HG03159 (cell line): Measurements from ENCODE around the gene TELO2.

Experiments
- ATAC-seq: cut with Tn5 transposase; IDR thresholded peaks from one replicate; pipeline ENCODE4 v1.9.1; 2021; ENCODE audit warnings: mild to moderate bottlenecking, moderate library complexity; ENCODE audit not compliant: unreplicated experiment

TELO2 gene

GRCh38 chr16:1511662-1512569 is 18.8 kb downstream of the TELO2 start:
- ATAC-seq, result no peak

GRCh38 chr16:1512774-1513173 is 19.6 kb downstream of the TELO2 start:
- ATAC-seq, result no peak

- ATAC-seq, result no peak
Measured at GRCh38 chr16:1514507-1514906, 21.3 kb downstream of the TELO2 start.

GRCh38 chr16:1518626-1519135 is 25.5 kb downstream of the TELO2 start:
- ATAC-seq, result no peak

- ATAC-seq, result no peak
Measured at GRCh38 chr16:1519831-1520230, 26.7 kb downstream of the TELO2 start.

GRCh38 chr16:1520461-1520860 is 27.3 kb downstream of the TELO2 start:
- no peak for ATAC-seq

- no peak for ATAC-seq
Measured at GRCh38 chr16:1523581-1524245, 30.6 kb downstream of the TELO2 start.

- no peak for ATAC-seq
Measured at GRCh38 chr16:1524366-1524765, 31.2 kb downstream of the TELO2 start.

GRCh38 chr16:1525871-1526607 is 32.9 kb downstream of the TELO2 start:
- no peak for ATAC-seq

GRCh38 chr16:1526608-1527555 is 33.7 kb downstream of the TELO2 start:
- ATAC-seq, result no peak

GRCh38 chr16:1527836-1528811 is 35.0 kb downstream of the TELO2 start:
- ATAC-seq, result no peak

GRCh38 chr16:1528921-1529537 is 35.9 kb downstream of the TELO2 start:
- no peak for ATAC-seq

GRCh38 chr16:1530349-1530882 is 37.3 kb downstream of the TELO2 start:
- ATAC-seq, result no peak

GRCh38 chr16:1530883-1531637 is 37.9 kb downstream of the TELO2 start:
- no peak for ATAC-seq

GRCh38 chr16:1531638-1531910 is 38.4 kb downstream of the TELO2 start:
- ATAC-seq, result no peak

GRCh38 chr16:1532081-1532760 is 39.1 kb downstream of the TELO2 start:
- ATAC-seq, result no peak

- ATAC-seq, result no peak
Measured at GRCh38 chr16:1532771-1533170, 39.6 kb downstream of the TELO2 start.
